SK-N-SH (cell line): ENCODE data around the gene PRDX5. TPM values are rescaled to one million over a fixed set of nuclear protein-coding genes. Genes with fewer than 3 reads are reported as not detected.

Experiments
- CTCF ChIA-PET: fragments of 300-600, 350-600 bp; formaldehyde crosslinking; extraction: SDS; loops from one replicate; lab custom pipeline; 2021; lab: Yijun Ruan, JAX
- POLR2A ChIA-PET: fragments of 350-600 bp; sonication (Branson Sonifier 250); formaldehyde crosslinking; extraction: SDS; loops from one replicate; lab custom pipeline; 2020; ENCODE audit warnings: antibody characterized with exemption, inconsistent platforms; lab: Yijun Ruan, JAX
- DNase-seq: peaks from one replicate; pipeline ENCODE4 v3.0.0; 2012
- H2AFZ ChIP-seq: fragments of 200-600 bp; sonication (generic); 2 replicates; pipeline ENCODE4 v1.8.1; 2016; ENCODE audit warnings: antibody characterized with exemption, mild to moderate bottlenecking, low read depth
- H3F3A ChIP-seq: fragments of 200-600 bp; sonication (generic); replicated peaks from 2 replicates; pipeline ENCODE3; 2016; ENCODE audit warnings: antibody characterized with exemption, mild to moderate bottlenecking; ENCODE audit not compliant: insufficient read depth
- H3K27ac ChIP-seq, 2 experiments: fragments of 200-500 bp in 1 of 2; fragments of 200-600 bp in 1 of 2; sonication (Bioruptor generic) in 1 of 2; sonication (generic), shearing (Covaris generic) in 1 of 2; 2 replicates each; pipeline versions ENCODE4 v1.5.1 to v1.6.1; 2014 to 2016; ENCODE audit warnings: low read depth in 2 of 2, inconsistent platforms in 1 of 2, low read length in 1 of 2, mild to moderate bottlenecking in 1 of 2, mixed read lengths in 1 of 2
- H3K27me3 ChIP-seq: fragments of 200-600 bp; sonication (generic), shearing (Covaris generic); 2 replicates; pipeline ENCODE4 v1.6.1; 2016; ENCODE audit warnings: mixed run types; ENCODE audit not compliant: insufficient read depth
- H3K36me3 ChIP-seq, 2 experiments: fragments of 200-500 bp in 1 of 2; fragments of 200-600 bp in 1 of 2; sonication (Bioruptor generic) in 1 of 2; sonication (generic) in 1 of 2; replicated peaks in 1 of 2; 2 replicates each; pipeline versions ENCODE3 to v1.5.1; 2014 to 2016; ENCODE audit warnings: low read length in 1 of 2, mild to moderate bottlenecking in 1 of 2; ENCODE audit not compliant: insufficient read depth in 2 of 2, control insufficient read depth in 1 of 2
- H3K4me1 ChIP-seq, 2 experiments: fragments of 200-500 bp in 1 of 2; fragments of 200-600 bp in 1 of 2; sonication (Bioruptor generic) in 1 of 2; sonication (generic), shearing (Covaris generic) in 1 of 2; 2 replicates each; pipeline versions ENCODE4 v1.5.1 to v1.6.1; 2014 to 2016; ENCODE audit warnings: low read depth in 1 of 2, low read length in 1 of 2, mixed run types in 1 of 2; ENCODE audit not compliant: insufficient read depth in 2 of 2, control insufficient read depth in 1 of 2
- H3K4me2 ChIP-seq: fragments of 200-600 bp; sonication (generic), shearing (Covaris generic); 2 replicates; pipeline ENCODE4 v1.6.1; 2017; ENCODE audit warnings: mixed run types
- H3K4me3 ChIP-seq, 2 experiments: fragments of 200-500 bp in 1 of 2; fragments of 200-600 bp in 1 of 2; sonication (Bioruptor generic) in 1 of 2; sonication (generic), shearing (Covaris generic) in 1 of 2; 2 replicates each; pipeline versions ENCODE4 v1.5.1 to v1.8.1; 2014 to 2016; ENCODE audit warnings: low read depth in 2 of 2, inconsistent platforms in 1 of 2, low read length in 1 of 2, mild to moderate bottlenecking in 1 of 2, mixed read lengths in 1 of 2, moderate library complexity in 1 of 2
- H3K79me2 ChIP-seq: fragments of 200-600 bp; sonication (generic); 2 replicates; pipeline ENCODE4 v1.8.1; 2017; ENCODE audit warnings: mild to moderate bottlenecking; ENCODE audit not compliant: insufficient read depth
- H3K9ac ChIP-seq: fragments of 200-600 bp; sonication (generic); 2 replicates; pipeline ENCODE4 v1.6.1; 2017; ENCODE audit warnings: mixed run types
- H3K9me2 ChIP-seq: fragments of 200-600 bp; sonication (generic); 2 replicates; pipeline ENCODE4 v1.6.1; 2017; ENCODE audit warnings: mixed run types
- H3K9me3 ChIP-seq: fragments of 200-600 bp; sonication (generic); 2 replicates; pipeline ENCODE4 v1.6.1; 2017; ENCODE audit warnings: mixed run types, mild to moderate bottlenecking, moderate library complexity
- H4K20me1 ChIP-seq: fragments of 200-600 bp; sonication (generic); 2 replicates; pipeline ENCODE4 v1.6.1; 2017; ENCODE audit warnings: mild to moderate bottlenecking, mixed run types; ENCODE audit not compliant: insufficient read depth
- CHD2 ChIP-seq: fragments of 150-350 bp; IDR thresholded peaks from 2 replicates; pipeline ENCODE4 v1.6.1; 2018; ENCODE audit warnings: low read length; ENCODE audit not compliant: partially characterized antibody
- FOXJ3 ChIP-seq: sonication (generic); formaldehyde crosslinking; IDR thresholded peaks from 2 replicates; pipeline ENCODE4 v1.5.1; 2020; ENCODE audit warnings: mild to moderate bottlenecking, missing genetic modification reagents
- FOXM1 ChIP-seq: IDR thresholded peaks from 2 replicates; pipeline ENCODE4 v1.4.0; 2012; ENCODE audit warnings: low read depth, mild to moderate bottlenecking
- GATA2 ChIP-seq: sonication (generic); formaldehyde crosslinking; IDR thresholded peaks from 2 replicates; pipeline ENCODE4 v1.5.0; 2020; ENCODE audit warnings: mild to moderate bottlenecking, missing genetic modification reagents
- MEF2A ChIP-seq: IDR thresholded peaks from 2 replicates; pipeline ENCODE4 v1.4.0; 2012; ENCODE audit warnings: low read depth, borderline replicate concordance
- MXI1 ChIP-seq: IDR thresholded peaks from 2 replicates; pipeline ENCODE4 v1.6.1; 2012; ENCODE audit warnings: mild to moderate bottlenecking, low read depth, low read length, improper control_type of control experiment
- NRF1 ChIP-seq: IDR thresholded peaks from 2 replicates; pipeline ENCODE4 v1.6.1; 2012; ENCODE audit warnings: low read depth, mild to moderate bottlenecking, low read length
- POLR2AphosphoS5 ChIP-seq: IDR thresholded peaks from 2 replicates; pipeline ENCODE4 v1.6.1; 2012; ENCODE audit warnings: low read depth, low read length
- RCOR1 ChIP-seq: fragments of 150-350 bp; IDR thresholded peaks from 2 replicates; pipeline ENCODE4 v1.6.1; 2017; ENCODE audit warnings: antibody characterized with exemption, low read length
- SIN3A ChIP-seq: IDR thresholded peaks from 2 replicates; pipeline ENCODE4 v1.6.1; 2012; ENCODE audit warnings: low read depth, mild to moderate bottlenecking, low read length, moderate library complexity, borderline replicate concordance
- TCF12 ChIP-seq: IDR thresholded peaks from 2 replicates; pipeline ENCODE4 v1.4.0; 2012
- TEAD4 ChIP-seq: IDR thresholded peaks from 2 replicates; pipeline ENCODE4 v1.4.0; 2012; ENCODE audit warnings: mild to moderate bottlenecking, borderline replicate concordance; ENCODE audit not compliant: insufficient read depth
- whole genome bisulfite sequencing: methylation state at CpG from one replicate; pipeline ENCODE4 v1.1.6; 2017; ENCODE audit warnings: low lambda C conversion rate; 5-methylcytosine and 5-hydroxymethylcytosine counted together
- polyA plus RNA-seq, 3 experiments: library from polyadenylated mRNA; depleted of rRNA; stranded (reverse); fragments of >200 nt; gene quantifications; 2 replicates each; pipeline ENCODE4 v1.2.3, GENCODE V29; 2012
- TF ChIP-seq, protein P1 (sequence below): fragments of 200-600 bp; sonication (generic); IDR thresholded peaks from 2 replicates; pipeline ENCODE4 v1.6.1; 2017; ENCODE audit warnings: antibody characterized with exemption, mild to moderate bottlenecking, moderate library complexity
- TF ChIP-seq, protein P2 (sequence below): IDR thresholded peaks from 2 replicates; pipeline ENCODE4 v1.4.0; 2012; ENCODE audit warnings: low read depth, borderline replicate concordance

The PRDX5 gene
- polyA plus RNA-seq, 1 of the 3 experiments (the other 2 are of a cell fraction): 1,000 TPM

GRCh38 chr11:64358907-64359711 lies 41.2 kb downstream of the PRDX5 start, which contains the start of gene RPS6KA4 (continued):
- TF ChIP-seq GATA2 (no peak), MEF2A (no peak), NRF1 (peak; percentile 24; the same call in 1 of the 2 replicates), TCF12 (no peak)

- Histone ChIP-seq H3K9me2 (no peaks in the 10 kb centered on the region), H2AFZ (no peak overlapping the region), H3K36me3 (peaks cover 19 to 37% of the 10 kb centered on the region in 2 experiments), H3K4me2 (peak overlapping the region; percentile 93), H3F3A (peaks cover 15% of the 10 kb centered on the region), H3K79me2 (peaks cover 31% of the 10 kb centered on the region), H3K4me1 (peaks cover 22 to 28% of the 10 kb centered on the region in 2 experiments; a peak in 3 of 4 replicates), H3K27ac (peak overlapping the region in 1 of 2 experiments; percentile 82; a peak in 1 of 4 replicates), H3K4me3 (peak overlapping the region; percentile 93), H3K9ac (peak overlapping the region; percentile 88), H3K9me3 (no peaks in the 10 kb centered on the region), H3K27me3 (no peaks in the 10 kb centered on the region), H4K20me1 (0 out of 2 replicates have a peak, but pooled peaks cover 5% of the 10 kb centered on the region)
- DNase-seq: peak; percentile 67
- TF ChIP-seq, protein P1, sequence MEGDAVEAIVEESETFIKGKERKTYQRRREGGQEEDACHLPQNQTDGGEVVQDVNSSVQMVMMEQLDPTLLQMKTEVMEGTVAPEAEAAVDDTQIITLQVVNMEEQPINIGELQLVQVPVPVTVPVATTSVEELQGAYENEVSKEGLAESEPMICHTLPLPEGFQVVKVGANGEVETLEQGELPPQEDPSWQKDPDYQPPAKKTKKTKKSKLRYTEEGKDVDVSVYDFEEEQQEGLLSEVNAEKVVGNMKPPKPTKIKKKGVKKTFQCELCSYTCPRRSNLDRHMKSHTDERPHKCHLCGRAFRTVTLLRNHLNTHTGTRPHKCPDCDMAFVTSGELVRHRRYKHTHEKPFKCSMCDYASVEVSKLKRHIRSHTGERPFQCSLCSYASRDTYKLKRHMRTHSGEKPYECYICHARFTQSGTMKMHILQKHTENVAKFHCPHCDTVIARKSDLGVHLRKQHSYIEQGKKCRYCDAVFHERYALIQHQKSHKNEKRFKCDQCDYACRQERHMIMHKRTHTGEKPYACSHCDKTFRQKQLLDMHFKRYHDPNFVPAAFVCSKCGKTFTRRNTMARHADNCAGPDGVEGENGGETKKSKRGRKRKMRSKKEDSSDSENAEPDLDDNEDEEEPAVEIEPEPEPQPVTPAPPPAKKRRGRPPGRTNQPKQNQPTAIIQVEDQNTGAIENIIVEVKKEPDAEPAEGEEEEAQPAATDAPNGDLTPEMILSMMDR: no peak
- TF ChIP-seq GATA2: no peak
- TF ChIP-seq, protein P2, sequence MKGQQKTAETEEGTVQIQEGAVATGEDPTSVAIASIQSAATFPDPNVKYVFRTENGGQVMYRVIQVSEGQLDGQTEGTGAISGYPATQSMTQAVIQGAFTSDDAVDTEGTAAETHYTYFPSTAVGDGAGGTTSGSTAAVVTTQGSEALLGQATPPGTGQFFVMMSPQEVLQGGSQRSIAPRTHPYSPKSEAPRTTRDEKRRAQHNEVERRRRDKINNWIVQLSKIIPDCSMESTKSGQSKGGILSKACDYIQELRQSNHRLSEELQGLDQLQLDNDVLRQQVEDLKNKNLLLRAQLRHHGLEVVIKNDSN: no peak
- TF ChIP-seq RCOR1: no peak
- no peak for TF ChIP-seq FOXJ3 (CRISPR knock-in tag)
- TF ChIP-seq TEAD4: no peak
- no peak for TF ChIP-seq MXI1
- no peak for TF ChIP-seq FOXM1
- TF ChIP-seq POLR2AphosphoS5: no peak
- TF ChIP-seq SIN3A: no peak
- TF ChIP-seq CHD2: no peak
- ChIA-PET CTCF (interaction anchor here (0.6 to 1.7 kb wide), 8 partner anchors 12 to 489 kb away, joined by 3 to 4 read pairs (median 3); partner anchors contain the start of genes PRDX5 and TRMT112), POLR2A (interaction anchor here (0.6 to 1.1 kb wide), 3 partner anchors 12 to 46 kb away, joined by 3 to 5 read pairs (median 5); partner anchors contain the start of gene TRMT112)
- 79% methylated on average over 29 of the region's 38 CpGs for WGBS
These were observed 42.0 kb downstream of the PRDX5 start for GRCh38 chr11:64359712-64360445.
